ENCODE results near the gene ABCG1.

- TF ChIP-seq POLR2A (IDR thresholded peaks at IDR 0.05) (no peak), CTCF (IDR thresholded peaks at IDR 0.05) (no peak)
Measured at GRCh38 chr21:42298237-42298636, 79.3 kb downstream of the ABCG1 start.
